ENCODE measurements around the gene ABCA7. TPM values are rescaled to one million over a fixed set of nuclear protein-coding genes. Genes with fewer than 3 reads are reported as not detected.

Gene ABCA7, protein sequence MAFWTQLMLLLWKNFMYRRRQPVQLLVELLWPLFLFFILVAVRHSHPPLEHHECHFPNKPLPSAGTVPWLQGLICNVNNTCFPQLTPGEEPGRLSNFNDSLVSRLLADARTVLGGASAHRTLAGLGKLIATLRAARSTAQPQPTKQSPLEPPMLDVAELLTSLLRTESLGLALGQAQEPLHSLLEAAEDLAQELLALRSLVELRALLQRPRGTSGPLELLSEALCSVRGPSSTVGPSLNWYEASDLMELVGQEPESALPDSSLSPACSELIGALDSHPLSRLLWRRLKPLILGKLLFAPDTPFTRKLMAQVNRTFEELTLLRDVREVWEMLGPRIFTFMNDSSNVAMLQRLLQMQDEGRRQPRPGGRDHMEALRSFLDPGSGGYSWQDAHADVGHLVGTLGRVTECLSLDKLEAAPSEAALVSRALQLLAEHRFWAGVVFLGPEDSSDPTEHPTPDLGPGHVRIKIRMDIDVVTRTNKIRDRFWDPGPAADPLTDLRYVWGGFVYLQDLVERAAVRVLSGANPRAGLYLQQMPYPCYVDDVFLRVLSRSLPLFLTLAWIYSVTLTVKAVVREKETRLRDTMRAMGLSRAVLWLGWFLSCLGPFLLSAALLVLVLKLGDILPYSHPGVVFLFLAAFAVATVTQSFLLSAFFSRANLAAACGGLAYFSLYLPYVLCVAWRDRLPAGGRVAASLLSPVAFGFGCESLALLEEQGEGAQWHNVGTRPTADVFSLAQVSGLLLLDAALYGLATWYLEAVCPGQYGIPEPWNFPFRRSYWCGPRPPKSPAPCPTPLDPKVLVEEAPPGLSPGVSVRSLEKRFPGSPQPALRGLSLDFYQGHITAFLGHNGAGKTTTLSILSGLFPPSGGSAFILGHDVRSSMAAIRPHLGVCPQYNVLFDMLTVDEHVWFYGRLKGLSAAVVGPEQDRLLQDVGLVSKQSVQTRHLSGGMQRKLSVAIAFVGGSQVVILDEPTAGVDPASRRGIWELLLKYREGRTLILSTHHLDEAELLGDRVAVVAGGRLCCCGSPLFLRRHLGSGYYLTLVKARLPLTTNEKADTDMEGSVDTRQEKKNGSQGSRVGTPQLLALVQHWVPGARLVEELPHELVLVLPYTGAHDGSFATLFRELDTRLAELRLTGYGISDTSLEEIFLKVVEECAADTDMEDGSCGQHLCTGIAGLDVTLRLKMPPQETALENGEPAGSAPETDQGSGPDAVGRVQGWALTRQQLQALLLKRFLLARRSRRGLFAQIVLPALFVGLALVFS (N-terminal part only)
- total RNA-seq = 10 to 100 TPM; 34.3 to 37.1 TPM

DNA sequence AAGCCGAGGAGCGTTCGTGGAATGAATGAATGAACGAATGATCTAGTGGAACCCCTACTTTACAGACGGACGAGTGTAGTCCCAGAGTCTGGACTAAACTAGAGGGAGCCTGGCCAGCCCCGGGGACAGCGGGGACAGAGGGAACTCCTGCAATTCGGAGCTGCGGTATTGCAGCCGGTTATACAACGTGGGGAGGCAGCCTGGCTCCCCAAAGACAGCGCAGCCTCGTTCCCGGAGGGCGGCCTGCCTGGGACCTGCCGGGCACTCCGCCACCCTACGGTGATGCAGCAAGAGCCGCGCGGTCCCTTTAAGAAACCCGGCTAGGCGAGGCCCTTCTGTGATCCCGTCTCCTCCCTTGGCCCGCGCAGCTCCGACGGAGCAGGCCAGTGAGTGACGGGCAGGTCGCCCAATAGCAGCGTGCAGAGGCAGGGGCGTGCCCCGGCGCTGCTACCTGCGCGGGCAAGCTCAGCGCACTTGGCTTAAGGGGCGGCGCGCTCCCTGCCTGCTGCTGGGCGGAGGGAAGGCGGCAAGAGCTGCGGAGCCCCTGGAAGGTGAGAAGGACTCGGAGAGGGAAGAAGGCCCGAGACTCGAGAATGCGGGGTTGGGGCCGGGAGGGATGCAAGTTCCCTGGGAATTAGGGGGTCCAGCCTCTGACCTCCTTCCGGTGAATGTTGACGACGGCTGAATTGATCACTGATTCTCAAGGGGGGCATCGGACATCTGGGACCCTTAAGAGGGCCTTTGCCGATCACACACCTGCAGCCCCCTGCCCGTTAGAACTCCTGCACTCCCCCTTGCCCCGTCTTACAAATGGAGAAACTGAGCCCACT, at the start of gene ABCA7:
ABCA7 (plus strand) TSS at position 462 of the 830 bp plus-strand sequence. CDS start 1,255 bp downstream, outside the sequence.
- peak; percentile 95 to 96 for ATAC-seq (replicated peaks in 1 of 2)
- DNase-seq = peak; percentile 100

DNA sequence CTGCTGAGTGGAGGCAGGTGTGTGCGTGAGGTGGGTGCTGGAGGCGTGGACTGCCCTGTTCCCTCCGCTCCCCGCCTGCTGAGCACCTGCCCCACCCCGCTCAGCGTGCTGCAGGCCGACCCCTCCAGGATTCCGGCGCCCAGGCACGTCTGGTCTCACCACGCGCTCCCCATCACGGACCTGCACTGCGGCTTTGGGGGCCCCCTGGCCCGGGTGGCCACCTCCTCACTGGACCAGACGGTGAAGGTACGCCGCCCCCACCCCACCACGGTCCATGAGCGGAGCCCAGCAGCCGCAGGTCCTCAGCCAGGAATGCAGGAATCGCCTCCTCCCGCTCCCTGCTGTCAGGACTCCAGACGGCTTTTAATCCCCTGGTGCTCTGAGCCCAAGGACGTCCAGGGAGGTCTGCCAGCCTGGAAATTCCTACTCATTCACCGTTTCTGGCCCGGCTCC, 49.8 kb upstream of the ABCA7 start:
- H3K27me3 Mint-ChIP-seq (ENCODE audit: low read depth) = no peaks in the 10 kb centered on the region
- H3K4me3 Mint-ChIP-seq = no peak overlapping the region
- no peak for DNase-seq
- H3K27ac Mint-ChIP-seq = no peak overlapping the region
- H3K36me3 Mint-ChIP-seq (ENCODE audit: insufficient read depth in 2 of 2) = peaks cover 0 to 8% of the 10 kb centered on the region in 2 donors
- H3K4me1 Mint-ChIP-seq (ENCODE audit: low read depth) = peaks cover 7% of the 10 kb centered on the region
- no peaks in the 10 kb centered on the region for H3K9me3 Mint-ChIP-seq
- no peak for ATAC-seq (replicated peaks in 1 of 2)

More for the DNA sequence above, at the start of gene ABCA7:
- no peaks in the 10 kb centered on the region for H3K9me3 Mint-ChIP-seq
- H3K36me3 Mint-ChIP-seq (ENCODE audit: insufficient read depth in 2 of 2) = peaks cover 5 to 16% of the 10 kb centered on the region in 2 donors
- H3K4me3 Mint-ChIP-seq = peak within 1 kb of the TSS; percentile 86 to 98
- peaks cover 42% of the 10 kb centered on the region for H3K4me1 Mint-ChIP-seq (ENCODE audit: low read depth)
- no peaks in the 10 kb centered on the region for H3K27me3 Mint-ChIP-seq (ENCODE audit: low read depth)
- H3K27ac Mint-ChIP-seq = peak within 1 kb of the TSS; percentile 52

DNA sequence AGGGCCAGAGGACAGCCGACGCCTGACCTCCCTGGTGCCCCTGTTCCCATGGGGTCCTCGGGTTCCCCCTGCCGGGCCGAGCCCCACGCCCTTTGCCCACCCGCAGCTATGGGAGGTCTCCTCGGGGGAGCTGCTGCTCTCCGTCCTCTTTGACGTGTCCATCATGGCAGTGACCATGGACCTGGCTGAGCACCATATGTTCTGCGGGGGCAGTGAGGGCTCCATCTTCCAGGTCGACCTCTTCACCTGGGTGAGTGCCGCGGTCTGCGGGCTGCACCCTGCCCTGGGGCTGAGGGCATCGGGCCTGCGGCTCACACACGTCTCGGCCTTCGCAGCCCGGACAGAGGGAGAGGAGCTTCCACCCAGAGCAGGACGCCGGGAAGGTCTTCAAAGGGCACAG, 49.2 kb upstream of the ABCA7 start:
- H3K27me3 Mint-ChIP-seq (ENCODE audit: low read depth) = no peaks in the 10 kb centered on the region
- peaks cover 2% of the 10 kb centered on the region for H3K4me1 Mint-ChIP-seq (ENCODE audit: low read depth)

DNA sequence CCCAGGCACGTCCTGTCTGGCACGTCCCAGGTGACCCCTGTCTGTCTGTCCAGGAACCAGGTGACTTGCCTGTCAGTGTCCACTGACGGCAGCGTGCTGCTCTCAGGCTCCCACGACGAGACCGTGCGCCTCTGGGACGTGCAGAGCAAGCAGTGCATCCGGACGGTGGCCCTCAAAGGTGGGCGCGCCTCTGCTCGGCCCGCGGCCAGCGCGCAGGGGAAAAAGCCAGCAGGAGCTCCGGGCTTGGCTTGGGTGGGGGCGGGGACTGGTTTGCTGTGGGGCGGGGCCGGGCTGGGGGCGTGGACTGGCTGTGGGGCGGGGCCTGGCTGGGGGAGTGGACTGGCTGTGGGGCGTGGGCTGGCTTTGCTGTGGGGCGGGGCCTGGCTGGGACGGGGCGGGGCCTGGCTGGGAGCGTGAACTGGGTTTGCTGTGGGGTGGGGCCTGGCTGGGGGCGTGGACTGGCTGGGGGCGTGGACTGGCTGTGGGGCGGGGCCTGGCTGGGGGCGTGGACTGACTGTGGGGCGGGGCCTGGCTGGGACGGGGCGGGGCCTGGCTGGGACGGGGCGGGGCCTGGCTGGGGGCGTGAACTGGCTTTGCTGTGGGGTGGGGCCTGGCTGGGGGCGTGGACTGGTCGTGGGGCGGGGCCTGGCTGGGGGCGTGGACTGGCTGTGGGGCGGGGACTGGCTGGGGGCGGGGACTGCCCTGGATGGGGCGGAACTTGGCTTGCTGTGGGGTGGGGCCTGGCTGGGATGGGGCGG, 48.6 kb upstream of the ABCA7 start:
- Mint-ChIP-seq H3K4me1 (ENCODE audit: low read depth) (peaks cover 4% of the 10 kb centered on the region), H3K36me3 (ENCODE audit: insufficient read depth in 2 of 2) (peaks cover 0 to 8% of the 10 kb centered on the region in 2 donors)
- peak; percentile 78 to 81 for ATAC-seq (replicated peaks in 1 of 2)

More for the DNA sequence above, 49.2 kb upstream of the ABCA7 start:
- no peak for ATAC-seq (replicated peaks in 1 of 2)
- DNase-seq = no peak
- no peak overlapping the region for H3K4me3 Mint-ChIP-seq
- no peaks in the 10 kb centered on the region for H3K9me3 Mint-ChIP-seq
- no peak overlapping the region for H3K27ac Mint-ChIP-seq
- H3K36me3 Mint-ChIP-seq (ENCODE audit: insufficient read depth in 2 of 2) = peaks cover 0 to 8% of the 10 kb centered on the region in 2 donors

DNA sequence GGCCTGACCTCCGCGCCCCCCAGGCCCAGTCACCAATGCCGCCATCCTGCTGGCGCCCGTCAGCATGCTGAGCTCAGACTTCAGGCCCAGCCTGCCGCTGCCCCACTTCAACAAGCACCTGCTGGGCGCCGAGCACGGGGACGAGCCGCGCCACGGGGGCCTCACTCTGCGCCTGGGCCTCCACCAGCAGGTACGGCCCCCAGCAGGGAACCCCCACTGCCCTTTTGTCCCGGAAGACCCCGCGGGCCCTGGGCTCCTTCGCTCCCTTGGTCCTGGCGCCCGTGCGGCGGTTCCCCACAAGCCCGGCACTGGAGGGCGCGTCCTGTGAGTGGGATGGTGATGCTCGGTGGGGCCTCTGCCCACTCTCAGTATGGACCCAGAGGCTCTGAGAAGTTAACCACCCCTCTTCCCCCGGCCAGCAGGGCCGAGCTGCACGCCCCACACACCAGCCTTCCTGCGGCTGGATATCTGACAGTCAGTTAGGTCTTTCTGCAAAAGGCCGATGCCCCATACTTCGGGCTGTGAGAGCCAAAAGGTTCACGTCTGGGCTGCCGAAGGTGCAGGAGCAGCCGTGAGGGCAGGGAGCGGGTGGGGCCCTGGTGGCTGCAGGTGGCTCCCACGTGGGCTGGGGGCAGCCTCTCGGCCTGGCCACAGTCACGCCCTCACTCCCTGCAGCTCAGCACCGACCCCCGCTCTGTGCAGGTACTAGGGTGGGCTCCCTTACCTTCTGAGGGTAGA, 47.8 kb upstream of the ABCA7 start:
- Mint-ChIP-seq H3K9me3 (no peaks in the 10 kb centered on the region), H3K4me3 (no peak overlapping the region), H3K36me3 (ENCODE audit: insufficient read depth in 2 of 2) (peaks cover 0 to 4% of the 10 kb centered on the region in 2 donors), H3K4me1 (ENCODE audit: low read depth) (peaks cover 11% of the 10 kb centered on the region), H3K27me3 (ENCODE audit: low read depth) (no peaks in the 10 kb centered on the region), H3K27ac (no peak overlapping the region)
- no peak for ATAC-seq (replicated peaks in 1 of 2)
- no peak for DNase-seq

More for the DNA sequence above, 48.6 kb upstream of the ABCA7 start:
- peak; percentile 73 to 81 for DNase-seq
- H3K9me3 Mint-ChIP-seq = no peaks in the 10 kb centered on the region
- no peak overlapping the region for H3K27ac Mint-ChIP-seq
- no peaks in the 10 kb centered on the region for H3K27me3 Mint-ChIP-seq (ENCODE audit: low read depth)
- H3K4me3 Mint-ChIP-seq = no peak overlapping the region

DNA sequence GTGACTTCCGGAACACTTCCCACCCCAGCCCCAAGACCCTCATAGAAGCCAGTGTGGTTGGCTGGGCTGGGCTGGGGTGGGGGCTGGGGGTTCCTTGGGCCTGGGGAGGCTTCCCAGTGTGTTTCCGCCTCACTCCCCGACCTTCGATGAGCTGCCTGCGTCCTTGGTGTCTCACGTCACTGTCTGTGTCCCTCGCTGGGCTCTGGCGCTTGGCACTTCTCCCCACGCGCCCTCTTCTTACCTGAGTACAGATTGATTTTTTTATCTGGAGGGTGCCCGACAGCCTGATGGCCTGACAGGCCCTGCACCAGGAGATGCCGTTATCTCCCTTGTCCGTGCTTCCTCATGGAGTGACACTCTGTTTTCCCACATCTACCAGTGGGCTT, 47.2 kb upstream of the ABCA7 start:
- no peaks in the 10 kb centered on the region for H3K9me3 Mint-ChIP-seq
- ATAC-seq (replicated peaks in 1 of 2) (no peak), DNase-seq (no peak)
- H3K4me3 Mint-ChIP-seq = no peak overlapping the region
- no peak overlapping the region for H3K27ac Mint-ChIP-seq
- H3K36me3 Mint-ChIP-seq (ENCODE audit: insufficient read depth in 2 of 2) = peaks cover 0 to 4% of the 10 kb centered on the region in 2 donors
- H3K4me1 Mint-ChIP-seq (ENCODE audit: low read depth) = peaks cover 12% of the 10 kb centered on the region
- peaks cover 2% of the 10 kb centered on the region for H3K27me3 Mint-ChIP-seq (ENCODE audit: low read depth)

DNA sequence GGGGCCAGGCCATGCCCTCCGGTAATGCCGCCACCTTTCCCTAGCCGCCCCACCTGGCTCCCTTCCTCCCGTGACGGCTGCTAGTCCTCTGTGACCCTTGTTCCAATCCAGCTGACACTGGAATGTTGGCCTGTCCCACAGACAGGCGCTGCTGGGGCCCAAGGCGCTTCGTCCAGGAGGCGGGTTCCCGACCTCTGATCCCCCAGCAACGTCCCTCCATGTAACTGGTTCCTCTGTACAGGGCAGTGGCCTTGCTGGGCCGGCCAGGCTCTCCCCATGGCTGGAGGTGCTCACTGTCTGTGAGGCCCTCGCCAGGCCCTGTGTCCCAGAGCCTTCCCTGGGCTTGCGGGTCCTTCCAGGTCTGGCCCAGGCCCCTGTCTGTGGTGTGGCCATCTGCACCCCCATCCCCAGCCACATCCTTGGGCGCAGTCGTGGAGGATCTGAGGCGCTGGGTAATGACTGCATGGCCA, 46.5 kb upstream of the ABCA7 start:
- DNase-seq = no peak
- Mint-ChIP-seq H3K4me1 (ENCODE audit: low read depth) (peaks cover 18% of the 10 kb centered on the region), H3K9me3 (no peaks in the 10 kb centered on the region), H3K27me3 (ENCODE audit: low read depth) (peaks cover 8% of the 10 kb centered on the region), H3K27ac (no peak overlapping the region), H3K36me3 (ENCODE audit: insufficient read depth in 2 of 2) (peaks cover 0 to 3% of the 10 kb centered on the region in 2 donors), H3K4me3 (no peak overlapping the region)
- ATAC-seq (replicated peaks in 1 of 2) = no peak

DNA sequence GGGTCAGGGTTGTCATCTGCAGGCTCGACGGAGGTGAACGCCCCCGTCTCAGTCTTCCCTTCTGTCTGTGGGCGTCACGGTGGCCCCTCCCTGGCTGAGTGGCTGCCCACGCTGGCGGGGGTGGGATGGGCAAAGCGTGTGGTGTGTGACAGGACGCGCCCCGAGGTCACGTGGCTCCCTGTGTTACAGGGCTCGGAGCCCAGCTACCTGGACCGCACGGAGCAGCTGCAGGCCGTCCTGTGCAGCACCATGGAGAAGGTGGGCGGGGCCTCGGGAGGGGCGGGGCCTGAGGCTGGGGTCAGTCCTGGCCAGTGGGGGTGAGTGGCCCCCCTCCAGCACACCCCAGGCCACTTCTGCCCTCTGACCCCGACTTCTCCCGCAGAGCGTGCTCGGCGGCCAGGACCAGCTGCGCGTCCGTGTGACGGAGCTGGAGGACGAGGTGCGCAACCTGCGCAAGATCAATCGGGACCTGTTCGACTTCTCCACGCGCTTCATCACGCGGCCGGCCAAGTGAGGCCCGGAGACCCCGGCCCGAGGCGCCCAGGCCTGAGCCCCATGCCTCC, 46.0 kb upstream of the ABCA7 start:
- Mint-ChIP-seq H3K27me3 (ENCODE audit: low read depth) (peaks cover 11% of the 10 kb centered on the region), H3K9me3 (no peaks in the 10 kb centered on the region), H3K4me1 (ENCODE audit: low read depth) (peaks cover 18% of the 10 kb centered on the region), H3K27ac (no peak overlapping the region), H3K36me3 (ENCODE audit: insufficient read depth in 2 of 2) (no peaks in the 10 kb centered on the region), H3K4me3 (no peak overlapping the region)
- DNase-seq = no peak
- no peak for ATAC-seq (replicated peaks in 1 of 2)

DNA sequence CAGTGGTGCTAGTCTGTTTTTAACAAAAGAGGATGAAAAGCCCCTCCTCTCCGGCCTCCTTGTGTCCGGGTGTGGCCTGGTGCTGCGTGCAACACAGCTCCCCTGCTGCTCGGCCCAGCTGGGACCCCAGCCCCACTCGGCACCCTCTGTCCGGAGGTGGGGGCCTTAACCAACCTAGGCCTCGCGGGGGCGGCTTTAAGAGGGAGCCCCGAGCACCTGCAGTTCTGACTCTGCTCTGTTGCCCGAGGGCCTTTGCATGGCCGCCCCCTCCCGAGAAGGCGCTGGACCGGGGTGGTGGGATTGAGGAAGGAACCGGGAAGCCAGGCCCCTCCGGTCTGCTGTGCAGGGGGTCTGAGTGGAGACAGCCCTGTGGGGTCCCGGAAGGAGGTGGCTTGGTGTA, 45.4 kb upstream of the ABCA7 start:
- ATAC-seq (replicated peaks in 1 of 2) (no peak), DNase-seq (no peak)
- H3K4me1 Mint-ChIP-seq (ENCODE audit: low read depth) = peaks cover 24% of the 10 kb centered on the region
- H3K9me3 Mint-ChIP-seq = no peaks in the 10 kb centered on the region
- H3K27ac Mint-ChIP-seq = no peak overlapping the region
- peaks cover 17% of the 10 kb centered on the region for H3K27me3 Mint-ChIP-seq (ENCODE audit: low read depth)
- no peak overlapping the region for H3K4me3 Mint-ChIP-seq
- no peaks in the 10 kb centered on the region for H3K36me3 Mint-ChIP-seq (ENCODE audit: insufficient read depth in 2 of 2)

DNA sequence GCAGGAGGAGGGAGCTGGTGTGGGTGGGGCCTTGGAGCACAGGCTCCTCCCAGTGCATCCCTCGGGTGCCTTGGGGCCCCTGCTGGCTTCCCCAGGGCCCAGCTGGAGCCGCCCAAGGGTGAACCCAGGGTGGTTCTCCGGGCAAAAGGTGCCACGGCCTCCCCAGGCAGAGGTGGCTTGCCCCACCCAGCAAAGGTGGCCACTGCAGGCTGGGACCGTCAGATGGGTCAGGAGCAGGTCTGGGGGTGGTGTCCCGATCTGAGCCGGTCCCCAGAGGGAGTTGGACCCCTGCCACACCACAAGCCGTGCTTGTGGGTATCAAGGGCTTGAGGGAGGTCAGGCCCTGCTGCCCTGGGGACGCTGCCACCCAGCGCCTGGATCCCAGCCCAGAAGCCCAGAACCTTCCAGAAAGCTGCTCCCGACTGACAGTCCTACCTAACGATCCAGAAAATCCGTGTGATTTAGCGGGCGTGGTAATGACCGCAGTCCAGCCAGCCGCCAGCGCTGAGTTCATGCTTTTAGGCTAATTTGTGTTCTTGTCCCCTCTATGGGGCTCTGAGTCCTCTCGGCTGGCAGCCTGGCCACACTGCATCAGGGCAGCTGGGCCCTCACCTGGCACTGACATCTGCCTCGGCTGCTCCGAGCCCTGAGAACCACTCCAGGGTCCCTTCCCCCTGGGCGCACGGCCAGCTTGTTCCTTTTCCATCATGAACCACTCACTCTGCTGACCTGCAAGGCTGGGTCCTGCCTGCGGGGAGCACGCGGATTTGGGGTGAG, 44.7 kb upstream of the ABCA7 start:
- Mint-ChIP-seq H3K27ac (no peak overlapping the region), H3K27me3 (ENCODE audit: low read depth) (peaks cover 18% of the 10 kb centered on the region), H3K4me3 (no peak overlapping the region), H3K9me3 (no peaks in the 10 kb centered on the region), H3K36me3 (ENCODE audit: insufficient read depth in 2 of 2) (no peaks in the 10 kb centered on the region), H3K4me1 (ENCODE audit: low read depth) (peaks cover 24% of the 10 kb centered on the region)
- ATAC-seq (replicated peaks in 1 of 2) (no peak), DNase-seq (no peak)

All from activated T-cell treated with anti-CD3 and anti-CD28 coated beads, Interleukin-2, amount 50 U/mL, for 72 hours (primary cell).